Stimulated activated CD4-positive, alpha-beta T cell treated with anti-CD3 and anti-CD28 coated beads, Interleukin-4, amount 100 ng/mL, for 48 hours (primary cell): ENCODE measurements around the gene IP6K3.

ENCODE experiments used
- DNase-seq, 2 donors: peaks; one replicate each; pipeline ENCODE4 v3.0.0-alpha.2; 2020; ENCODE audit warnings: low read depth in 2 of 2

The IP6K3 gene

GRCh38 chr6:33740794-33741193 lies 5.9 kb downstream of the IP6K3 start:
- no peak for DNase-seq

- DNase-seq = no peak
Observed at GRCh38 chr6:33740204-33740608, 6.5 kb downstream of the IP6K3 start.

- DNase-seq = no peak
Observed at GRCh38 chr6:33739571-33739970, 7.1 kb downstream of the IP6K3 start.

GRCh38 chr6:33738879-33739278 lies 7.8 kb downstream of the IP6K3 start:
- DNase-seq = no peak

- DNase-seq = no peak
Observed at GRCh38 chr6:33738153-33738552, 8.6 kb downstream of the IP6K3 start.

- no peak for DNase-seq
Observed at GRCh38 chr6:33737267-33738026, 9.3 kb downstream of the IP6K3 start.

GRCh38 chr6:33735216-33735615 lies 11.5 kb downstream of the IP6K3 start:
- DNase-seq = no peak

GRCh38 chr6:33733709-33734007 lies 13.0 kb downstream of the IP6K3 start:
- no peak for DNase-seq

- no peak for DNase-seq
Observed at GRCh38 chr6:33732817-33733708, 13.6 kb downstream of the IP6K3 start.

- DNase-seq = no peak
Observed at GRCh38 chr6:33732385-33732784, 14.3 kb downstream of the IP6K3 start.

GRCh38 chr6:33731751-33732282 lies 14.9 kb downstream of the IP6K3 start:
- no peak for DNase-seq

- DNase-seq = no peak
Observed at GRCh38 chr6:33731035-33731434, 15.7 kb downstream of the IP6K3 start.

- DNase-seq = no peak
Observed at GRCh38 chr6:33730611-33731010, 16.1 kb downstream of the IP6K3 start.

- no peak for DNase-seq
Observed at GRCh38 chr6:33729059-33729458, 17.6 kb downstream of the IP6K3 start.

GRCh38 chr6:33728438-33728837 lies 18.3 kb downstream of the IP6K3 start:
- no peak for DNase-seq

GRCh38 chr6:33727932-33728331 lies 18.8 kb downstream of the IP6K3 start:
- no peak for DNase-seq

GRCh38 chr6:33727126-33727525 lies 19.6 kb downstream of the IP6K3 start:
- no peak for DNase-seq

- DNase-seq = no peak
Observed at GRCh38 chr6:33726696-33727095, 20.0 kb downstream of the IP6K3 start.

GRCh38 chr6:33725891-33726673 lies 20.6 kb downstream of the IP6K3 start:
- no peak for DNase-seq

GRCh38 chr6:33725222-33725621 lies 21.5 kb downstream of the IP6K3 start:
- DNase-seq = no peak

GRCh38 chr6:33724102-33725023 lies 22.3 kb downstream of the IP6K3 start:
- DNase-seq = no peak
